ENCODE measurements around the gene GLS.

The GLS gene

GRCh38 chr2:190855245-190855644 lies 25.4 kb upstream of the GLS start:
- no peaks in the 10 kb centered on the region for H4K20me1 ChIP-seq (ENCODE audit: insufficient read depth, low read length, poor library complexity, severe bottlenecking)
- no peak overlapping the region for H3K9ac ChIP-seq (ENCODE audit: low read depth, low read length, poor library complexity, severe bottlenecking)
- H3K36me3 ChIP-seq (ENCODE audit: insufficient read depth, low read length), result no peaks in the 10 kb centered on the region
- no peaks in the 10 kb centered on the region for H3K9me3 ChIP-seq (ENCODE audit: insufficient read depth, low read depth, low read length)
- no peak overlapping the region for H2AFZ ChIP-seq (ENCODE audit: low read length)
- no peak overlapping the region for H3K4me2 ChIP-seq (ENCODE audit: low read depth, low read length, poor library complexity, severe bottlenecking)
- H3K9me2 ChIP-seq (replicated peaks; ENCODE audit: low read depth, low read length), result no peaks in the 10 kb centered on the region
- no peaks in the 10 kb centered on the region for H3K27me3 ChIP-seq (ENCODE audit: insufficient read depth, low read length, poor library complexity, severe bottlenecking)
- no peaks in the 10 kb centered on the region for H3F3A ChIP-seq (ENCODE audit: low read depth)
- no peaks in the 10 kb centered on the region for H3K79me2 ChIP-seq (ENCODE audit: insufficient read depth, low read length)
- 0 out of 2 replicates have a peak, but pooled peaks have one; percentile 12 for TF ChIP-seq CTCF (conservative IDR thresholded peaks at IDR 0.05; ENCODE audit: low read length)
- TF ChIP-seq EZH2phosphoT487 (IDR thresholded peaks at IDR 0.05; ENCODE audit: borderline replicate concordance), result no peak
- no peak overlapping the region for H3K4me3 ChIP-seq (ENCODE audit: low read length, poor library complexity, severe bottlenecking)
- no peaks in the 10 kb centered on the region for H3K4me1 ChIP-seq (ENCODE audit: insufficient read depth, low read length, poor library complexity, severe bottlenecking)

- Histone ChIP-seq H3K27me3 (ENCODE audit: insufficient read depth, low read length, poor library complexity, severe bottlenecking) (no peaks in the 10 kb centered on the region), H3F3A (ENCODE audit: low read depth) (no peaks in the 10 kb centered on the region), H3K4me3 (ENCODE audit: low read length, poor library complexity, severe bottlenecking) (no peak overlapping the region), H3K4me1 (ENCODE audit: insufficient read depth, low read length, poor library complexity, severe bottlenecking) (no peaks in the 10 kb centered on the region), H3K4me2 (ENCODE audit: low read depth, low read length, poor library complexity, severe bottlenecking) (no peak overlapping the region), H3K9me3 (ENCODE audit: insufficient read depth, low read depth, low read length) (no peaks in the 10 kb centered on the region), H3K36me3 (ENCODE audit: insufficient read depth, low read length) (no peaks in the 10 kb centered on the region), H4K20me1 (ENCODE audit: insufficient read depth, low read length, poor library complexity, severe bottlenecking) (no peaks in the 10 kb centered on the region), H3K9ac (ENCODE audit: low read depth, low read length, poor library complexity, severe bottlenecking) (no peak overlapping the region), H2AFZ (ENCODE audit: low read length) (0 out of 2 replicates have a peak overlapping the region, but pooled peaks have one; percentile 19), H3K79me2 (ENCODE audit: insufficient read depth, low read length) (no peaks in the 10 kb centered on the region), H3K9me2 (replicated peaks; ENCODE audit: low read depth, low read length) (no peaks in the 10 kb centered on the region)
- TF ChIP-seq EZH2phosphoT487 (IDR thresholded peaks at IDR 0.05; ENCODE audit: borderline replicate concordance), result no peak
- 0 out of 2 replicates have a peak, but pooled peaks have one; percentile 26 for TF ChIP-seq CTCF (conservative IDR thresholded peaks at IDR 0.05; ENCODE audit: low read length)
These were observed 23.6 kb upstream of the GLS start for GRCh38 chr2:190856985-190857384.

- H3F3A ChIP-seq (ENCODE audit: low read depth), result no peaks in the 10 kb centered on the region
- no peaks in the 10 kb centered on the region for H3K27me3 ChIP-seq (ENCODE audit: insufficient read depth, low read length, poor library complexity, severe bottlenecking)
- H3K4me3 ChIP-seq (ENCODE audit: low read length, poor library complexity, severe bottlenecking), result no peak overlapping the region
- no peak overlapping the region for H3K4me2 ChIP-seq (ENCODE audit: low read depth, low read length, poor library complexity, severe bottlenecking)
- H4K20me1 ChIP-seq (ENCODE audit: insufficient read depth, low read length, poor library complexity, severe bottlenecking), result no peaks in the 10 kb centered on the region
- TF ChIP-seq CTCF (conservative IDR thresholded peaks at IDR 0.05; ENCODE audit: low read length) (no peak), EZH2phosphoT487 (IDR thresholded peaks at IDR 0.05; ENCODE audit: borderline replicate concordance) (no peak)
- H3K9ac ChIP-seq (ENCODE audit: low read depth, low read length, poor library complexity, severe bottlenecking), result no peak overlapping the region
- no peaks in the 10 kb centered on the region for H3K9me3 ChIP-seq (ENCODE audit: insufficient read depth, low read depth, low read length)
- no peak overlapping the region for H2AFZ ChIP-seq (ENCODE audit: low read length)
- no peaks in the 10 kb centered on the region for H3K9me2 ChIP-seq (replicated peaks; ENCODE audit: low read depth, low read length)
- no peaks in the 10 kb centered on the region for H3K79me2 ChIP-seq (ENCODE audit: insufficient read depth, low read length)
- no peaks in the 10 kb centered on the region for H3K36me3 ChIP-seq (ENCODE audit: insufficient read depth, low read length)
- peaks cover 11% of the 10 kb centered on the region for H3K4me1 ChIP-seq (ENCODE audit: insufficient read depth, low read length, poor library complexity, severe bottlenecking)
These were observed 21.8 kb upstream of the GLS start for GRCh38 chr2:190858817-190859216.

All from Loucy (cell line).